Left ventricle myocardium superior (tissue), 1 donor: ENCODE data around the gene FRMD1. TPM values are rescaled to one million over a fixed set of nuclear protein-coding genes. Genes with fewer than 3 reads are reported as not detected.
"Not testable (repeated sequence)": the region's sequence is repeated elsewhere in the genome, so short reads cannot be mapped to it uniquely, and the experiment has no call there.

ENCODE experiments used
- ATAC-seq: fragments of 200-7000 bp; cut with Tn5 transposase; one replicate; pipeline ENCODE4 v1.9.1; 2020; ENCODE audit warnings: mild to moderate bottlenecking, moderate library complexity
- DNase-seq: peaks from one replicate; pipeline ENCODE4 v3.0.0-alpha.2; 2020
- intact Hi-C: fragments of 100-400 bp; cut with micrococcal nuclease; formaldehyde crosslinking; loops from one replicate; pipeline ENCODE4 v1.11.0; 2022
- total RNA-seq: library from RNA; stranded (reverse); fragmentation: NEBNext Ultra II Directional; extraction: Animal tissue kit (Norgen Biotek cat#: 25700); gene quantifications from one replicate; pipeline ENCODE4 v1.2.1, GENCODE V29; 2021
- donor health status: DM: no; HTN: yes; CAD: no; lungs with severe emphysema.

FRMD1 gene
- total RNA-seq, 1 donor from 2014 or later: 0.45 TPM

GRCh38 chr6:168086616-168087015 lies 7.6 kb upstream of the FRMD1 start:
- ATAC-seq (no peak), DNase-seq (no peak)
- intact Hi-C loops: no loop called here

- ATAC-seq (no peak), DNase-seq (no peak)
- intact Hi-C loops: no loop called here
These were observed 7.1 kb upstream of the FRMD1 start for GRCh38 chr6:168086066-168086465.

DNA sequence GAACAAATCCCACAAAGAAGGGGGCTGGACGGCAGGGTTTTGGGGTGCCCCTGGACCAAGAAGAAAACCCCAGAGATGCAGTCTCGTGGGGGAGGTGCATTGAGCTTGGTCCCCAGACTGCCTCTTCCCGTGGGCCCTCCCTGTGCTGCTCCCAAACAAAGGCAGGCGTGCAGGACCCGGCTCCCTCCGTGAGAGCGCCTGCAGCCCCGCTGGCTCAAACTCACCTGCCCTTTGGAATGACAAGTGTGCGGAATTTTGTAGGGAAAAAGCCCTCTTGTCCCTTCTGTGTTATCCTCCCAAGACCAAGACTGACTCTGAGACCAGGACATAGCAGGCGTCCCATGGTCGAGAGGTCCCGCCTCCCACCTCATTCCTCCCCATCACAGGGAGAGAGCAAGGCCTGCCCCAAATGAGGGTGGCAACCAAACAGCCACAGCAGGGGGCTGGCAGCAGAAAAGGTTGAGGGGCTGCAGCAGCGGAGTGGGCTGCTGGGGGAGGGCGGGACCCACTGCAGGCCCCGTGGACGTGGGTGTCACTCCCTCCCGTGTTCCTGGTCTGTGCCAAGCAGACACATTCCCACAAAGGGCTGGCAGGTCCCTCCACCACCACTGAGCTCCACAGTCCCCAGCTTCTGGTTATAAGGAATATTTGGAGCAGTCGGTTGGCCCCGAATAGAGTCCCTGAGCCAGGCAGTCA lies 5.6 kb upstream of the FRMD1 start:
- ATAC-seq (no peak), DNase-seq (no peak)
- intact Hi-C loops: no loop called here

DNA sequence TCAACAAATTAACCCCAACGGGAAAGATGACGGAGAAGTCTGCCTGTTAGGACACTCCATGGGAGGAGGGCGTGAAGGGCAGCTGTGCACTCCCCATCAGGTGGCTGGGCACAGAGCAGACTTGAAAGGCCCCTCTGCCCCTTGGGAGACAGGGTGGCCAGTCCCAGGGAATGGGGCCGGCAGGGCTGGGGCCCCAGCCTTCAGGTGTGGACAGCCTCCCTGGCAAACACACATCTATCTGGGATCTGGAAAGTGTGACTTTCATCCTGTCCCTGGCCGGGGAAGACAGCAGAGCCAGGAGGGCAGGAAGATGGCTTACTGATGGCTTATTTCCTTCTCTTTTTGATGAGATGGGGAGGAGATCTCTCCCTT lies 4.5 kb upstream of the FRMD1 start:
- ATAC-seq (no peak), DNase-seq (no peak)
- intact Hi-C loops: no loop called here

- intact Hi-C loops: no loop called here
- DNase-seq (no peak), ATAC-seq (no peak)
These were observed 4.0 kb upstream of the FRMD1 start for GRCh38 chr6:168082860-168083513.

- no peak for DNase-seq
- ATAC-seq: no peak
- intact Hi-C loops: no loop called here
These were observed 3.0 kb upstream of the FRMD1 start for GRCh38 chr6:168081858-168082546.

DNA sequence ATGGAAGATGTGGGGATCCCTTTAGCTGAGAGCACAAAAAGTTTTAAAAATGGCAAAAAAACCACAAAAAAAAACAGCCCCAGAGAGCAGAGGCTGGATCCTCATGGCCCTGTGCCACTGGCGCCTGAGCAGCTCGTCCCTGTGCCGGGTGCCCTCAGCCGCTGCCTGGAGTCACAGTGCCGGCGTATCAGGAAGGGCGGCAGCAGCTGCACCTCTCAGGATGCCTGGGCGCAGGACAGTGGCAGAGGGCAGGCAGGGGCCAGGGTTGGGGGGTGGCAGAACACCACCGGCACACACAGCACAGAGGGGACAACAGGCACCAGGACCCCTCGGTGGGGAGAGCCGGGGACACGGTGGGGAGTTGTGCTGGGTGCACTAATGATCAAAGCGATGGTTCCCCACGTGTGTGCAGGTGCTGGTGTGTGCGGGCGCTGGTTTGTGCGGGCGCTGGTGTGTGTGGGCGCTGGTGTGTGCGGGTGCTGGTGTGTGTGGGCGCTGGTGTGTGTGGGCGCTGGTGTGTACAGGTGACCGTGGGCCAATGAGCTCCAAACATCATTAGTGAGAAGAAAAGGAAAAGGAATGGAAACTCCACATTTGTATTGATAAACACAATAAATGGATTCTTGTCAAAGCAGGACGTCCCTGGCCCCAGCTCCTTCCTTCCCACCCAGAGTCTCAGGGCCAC lies 1.5 kb upstream of the FRMD1 start:
- intact Hi-C loops: no loop called here
- no peak for DNase-seq
- ATAC-seq: no peak

DNA sequence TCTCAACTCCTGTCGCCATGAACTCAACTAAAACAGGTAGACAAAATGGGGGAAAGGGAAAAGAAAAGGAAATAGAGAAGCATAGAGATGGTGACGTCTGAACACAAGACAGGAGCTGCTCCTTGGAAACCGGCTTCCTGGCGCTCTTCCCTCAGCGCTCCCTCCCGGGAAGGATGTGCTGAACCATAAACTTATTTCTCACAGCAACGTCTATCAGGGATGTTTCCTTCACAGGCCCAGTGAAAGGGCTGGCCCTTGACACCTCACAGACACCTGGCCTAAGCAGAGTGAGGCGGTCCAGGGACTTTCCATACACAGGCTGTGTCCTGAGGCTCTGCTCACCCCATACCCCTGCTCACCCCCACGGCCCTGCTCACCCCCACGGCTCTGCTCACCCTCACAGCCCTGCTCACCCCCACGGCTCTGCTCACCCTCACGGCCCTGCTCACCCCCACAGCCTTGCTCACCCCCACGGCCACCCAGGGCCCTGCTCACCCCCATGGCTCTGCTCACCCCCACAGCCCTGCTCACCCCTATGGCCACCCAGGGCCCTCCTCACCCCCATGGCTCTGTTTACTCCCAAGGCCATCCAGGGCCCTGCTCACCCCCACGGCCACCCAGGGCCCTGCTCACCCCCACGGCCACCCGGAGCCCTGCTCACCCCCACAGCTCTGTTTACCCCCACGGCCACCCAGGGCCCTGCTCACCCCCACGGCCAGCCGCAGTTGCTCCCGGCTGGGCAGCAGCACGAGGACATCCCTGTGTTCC lies 653 bp downstream of the FRMD1 start:
- intact Hi-C loops: no loop called here
- ATAC-seq (peak; percentile 11), DNase-seq (no peak)

- ATAC-seq, DNase-seq, intact Hi-C loops: not testable (repeated sequence)
These were observed 1.6 kb downstream of the FRMD1 start for GRCh38 chr6:168077401-168077800.

GRCh38 chr6:168075787-168076202 lies 3.2 kb downstream of the FRMD1 start:
- intact Hi-C loops: no loop called here
- ATAC-seq (no peak), DNase-seq (no peak)

GRCh38 chr6:168075216-168075615 lies 3.8 kb downstream of the FRMD1 start:
- ATAC-seq: no peak
- intact Hi-C loops: no loop called here
- DNase-seq: no peak

- intact Hi-C loops: no loop called here
- DNase-seq (no peak), ATAC-seq (no peak)
These were observed 4.9 kb downstream of the FRMD1 start for GRCh38 chr6:168073937-168074730.

- intact Hi-C loops: no loop called here
- ATAC-seq: no peak
- DNase-seq: no peak
These were observed 6.3 kb downstream of the FRMD1 start for GRCh38 chr6:168072730-168073129.

DNA sequence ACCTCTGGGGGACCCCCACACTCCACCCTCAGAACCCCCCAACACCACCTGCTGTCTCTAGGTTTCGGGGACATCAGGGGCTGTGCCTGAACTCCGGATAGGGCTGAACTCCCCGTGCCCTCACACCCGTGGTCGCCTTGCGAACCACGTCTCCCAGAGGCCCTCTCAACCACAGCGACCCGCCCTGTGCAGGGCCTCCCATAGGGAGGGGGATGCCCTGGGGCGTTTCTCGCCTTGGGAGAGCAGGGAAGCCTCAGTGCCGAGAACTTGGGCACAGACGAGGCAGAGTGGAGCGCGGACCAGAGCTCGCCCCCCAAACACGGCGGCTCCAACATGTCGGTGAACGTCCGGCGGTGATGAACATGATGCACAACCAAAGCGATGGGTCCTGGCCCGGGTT lies 6.8 kb downstream of the FRMD1 start:
- no peak for ATAC-seq

DNA sequence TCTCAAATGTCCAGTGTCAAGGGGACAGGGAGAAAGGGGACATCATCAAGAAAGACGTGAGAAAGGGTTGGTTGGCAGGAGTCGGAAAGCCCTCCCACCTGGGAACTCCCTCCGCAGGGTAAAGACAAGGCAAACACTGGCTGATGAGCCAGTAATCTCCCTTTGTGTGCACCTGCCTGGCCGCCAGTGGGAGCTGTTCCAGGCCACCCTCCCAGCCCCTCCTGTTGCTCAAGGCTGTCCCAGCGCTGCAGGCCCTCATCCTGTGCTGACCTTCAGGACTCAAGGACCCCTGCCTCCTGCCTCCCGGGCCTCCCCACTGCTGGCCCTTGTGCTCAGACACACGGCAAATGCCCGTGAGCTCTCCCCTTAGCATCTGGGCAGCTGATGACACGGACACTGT lies 7.4 kb downstream of the FRMD1 start:
- intact Hi-C loops: no loop called here
- ATAC-seq (no peak), DNase-seq (no peak)

More for the DNA sequence above, 6.8 kb downstream of the FRMD1 start:
- DNase-seq: no peak
- intact Hi-C loops: no loop called here

GRCh38 chr6:168070804-168071203 lies 8.2 kb downstream of the FRMD1 start:
- intact Hi-C loops: no loop called here
- DNase-seq (no peak), ATAC-seq (no peak)

DNA sequence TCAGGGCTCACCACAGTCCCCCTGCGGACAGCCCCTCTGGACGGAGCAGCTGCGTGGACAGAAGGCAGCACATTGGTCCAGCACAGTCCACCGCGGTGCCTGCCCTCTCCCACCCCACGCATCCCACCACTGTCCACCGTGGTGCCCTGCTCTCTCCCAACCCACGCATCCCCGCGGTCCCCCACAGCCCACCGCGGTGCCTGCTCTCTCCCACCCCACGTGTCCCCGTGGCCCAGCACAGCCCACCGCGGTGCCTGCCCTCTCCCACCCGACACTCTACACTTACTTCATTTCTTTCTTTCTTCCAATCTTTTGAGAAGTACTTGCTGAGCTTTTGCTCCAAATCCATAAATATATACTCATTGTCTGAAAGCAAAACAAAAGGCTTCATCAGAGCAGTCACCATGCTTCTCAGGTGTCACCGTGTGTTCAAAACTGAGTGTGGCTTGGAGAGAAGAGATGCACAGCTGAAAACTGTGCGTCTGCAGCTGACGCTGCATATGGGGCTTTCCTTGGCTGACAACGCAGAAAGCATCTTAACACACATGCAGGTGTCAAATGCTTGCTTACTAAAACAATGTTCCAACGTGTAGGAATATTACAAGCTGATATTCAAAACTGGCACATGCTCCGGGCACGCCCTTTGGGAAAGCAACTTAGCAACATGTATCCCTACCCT lies 11.8 kb downstream of the FRMD1 start:
- ATAC-seq (no peak), DNase-seq (no peak)
- intact Hi-C loops: no loop called here

- DNase-seq: no peak
- ATAC-seq: no peak
- intact Hi-C loops: no loop called here
These were observed 14.7 kb downstream of the FRMD1 start for GRCh38 chr6:168064226-168064807.
